GM18861 (cell line): ENCODE results near the gene CLEC7A.

ENCODE experiments used
- ATAC-seq: cut with Tn5 transposase; IDR thresholded peaks from one replicate; pipeline ENCODE4 v1.9.1; 2021; ENCODE audit not compliant: unreplicated experiment

Gene CLEC7A

GRCh38 chr12:10097521-10097920 is 32.5 kb downstream of the CLEC7A start:
- ATAC-seq = no peak

DNA sequence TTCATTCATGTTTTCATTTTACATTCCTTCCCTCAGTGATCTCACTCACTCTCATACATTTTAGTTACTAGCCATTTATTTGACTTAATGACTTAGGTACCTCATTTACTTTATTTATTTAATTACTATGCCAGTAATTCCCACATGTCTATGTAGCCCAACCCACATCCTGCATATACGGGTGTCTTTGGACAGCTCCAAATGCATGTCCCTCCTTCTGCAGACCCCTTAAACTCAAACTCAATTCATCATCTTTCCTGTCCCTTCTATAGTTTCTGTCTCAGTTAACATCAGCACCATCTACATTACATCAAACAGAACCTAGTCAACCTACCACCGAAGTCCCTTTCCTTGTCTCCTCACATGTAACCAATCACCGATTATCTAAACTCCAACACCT is 34.0 kb downstream of the CLEC7A start:
- ATAC-seq = no peak

GRCh38 chr12:10094646-10095395 is 35.2 kb downstream of the CLEC7A start:
- no peak for ATAC-seq

- no peak for ATAC-seq
Measured at GRCh38 chr12:10088955-10089900, 40.8 kb downstream of the CLEC7A start.

DNA sequence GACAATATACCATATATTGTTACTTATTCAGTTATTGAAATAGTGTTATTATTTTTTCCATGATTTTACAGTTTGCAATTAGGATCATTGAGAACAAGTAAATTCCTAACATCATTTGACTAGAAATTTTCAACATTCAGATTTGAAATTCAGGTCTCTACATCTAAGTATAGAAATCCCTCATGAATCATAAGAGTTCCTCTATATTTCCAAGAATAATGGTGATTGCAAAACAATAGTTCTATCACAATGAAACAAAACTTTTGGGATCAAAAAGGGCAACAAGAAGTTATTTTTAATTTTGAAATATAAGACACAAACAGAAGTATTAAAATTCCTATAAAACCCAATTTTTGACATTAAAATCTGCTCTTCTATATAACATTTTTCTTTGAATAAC is 42.0 kb downstream of the CLEC7A start:
- no peak for ATAC-seq

- ATAC-seq = no peak
Measured at GRCh38 chr12:10086387-10086786, 43.6 kb downstream of the CLEC7A start.

DNA sequence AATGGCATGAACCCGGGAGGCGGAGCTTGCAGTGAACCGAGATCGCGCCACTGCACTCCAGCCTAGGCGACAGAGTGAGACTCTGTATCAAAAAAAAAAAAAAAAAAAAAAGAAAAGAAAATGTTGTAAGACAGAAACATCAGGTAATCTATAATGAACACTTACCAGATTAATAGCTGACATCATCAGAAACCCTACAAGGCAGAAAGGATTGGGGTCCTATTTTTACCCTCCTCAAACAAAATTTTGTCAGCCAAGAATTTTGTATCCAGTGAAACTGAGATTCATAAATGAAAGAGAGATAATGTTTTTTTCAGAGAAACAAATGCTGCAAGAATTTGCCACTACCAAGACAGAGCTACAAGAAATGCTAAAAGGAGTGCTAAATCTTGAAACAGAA is 45.3 kb downstream of the CLEC7A start:
- ATAC-seq = no peak

- ATAC-seq = no peak
Measured at GRCh38 chr12:10082117-10082874, 47.7 kb downstream of the CLEC7A start.

- ATAC-seq = no peak
Measured at GRCh38 chr12:10075451-10075850, 54.5 kb downstream of the CLEC7A start.

- no peak for ATAC-seq
Measured at GRCh38 chr12:10073261-10073660, 56.7 kb downstream of the CLEC7A start.

- no peak for ATAC-seq
Measured at GRCh38 chr12:10072131-10072530, 57.9 kb downstream of the CLEC7A start.

DNA sequence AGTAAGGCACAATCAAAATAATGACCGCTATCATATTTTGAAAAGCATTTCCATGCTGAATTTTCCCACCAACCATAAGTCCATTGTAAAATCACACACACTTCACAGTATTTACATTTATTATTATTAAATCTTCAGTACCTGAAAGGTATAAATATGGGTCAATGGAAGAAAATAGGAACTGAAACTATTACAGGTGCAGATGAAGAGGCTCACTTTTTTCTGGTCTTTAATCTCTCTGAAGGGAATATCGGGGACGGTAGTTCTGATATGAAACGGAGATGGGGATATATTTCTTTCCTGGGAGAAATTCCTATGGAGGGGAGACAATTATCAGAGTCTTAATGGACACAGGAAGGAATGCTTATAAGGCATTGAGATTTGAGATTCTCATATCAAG is 59.6 kb downstream of the CLEC7A start:
- ATAC-seq = no peak

DNA sequence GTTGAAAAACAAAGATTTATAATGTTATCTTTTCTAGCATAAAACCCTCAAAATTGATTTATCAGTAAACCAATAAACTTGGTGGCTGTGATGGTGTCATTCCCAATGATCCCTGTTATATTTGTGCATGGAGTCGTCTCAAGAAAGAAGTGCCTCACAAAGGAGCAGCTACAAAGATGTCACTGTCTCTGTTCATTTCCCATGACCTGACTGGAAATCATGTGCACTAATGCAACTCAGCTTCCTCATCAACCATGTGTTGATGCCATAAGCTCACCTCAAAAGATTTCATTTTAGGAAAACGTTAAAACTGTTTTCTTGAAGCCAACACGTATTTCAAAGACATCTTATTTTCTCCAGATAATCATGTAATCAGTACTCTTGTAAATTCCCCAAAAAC is 60.0 kb downstream of the CLEC7A start:
- no peak for ATAC-seq

GRCh38 chr12:10069099-10069498 is 60.9 kb downstream of the CLEC7A start:
- no peak for ATAC-seq

DNA sequence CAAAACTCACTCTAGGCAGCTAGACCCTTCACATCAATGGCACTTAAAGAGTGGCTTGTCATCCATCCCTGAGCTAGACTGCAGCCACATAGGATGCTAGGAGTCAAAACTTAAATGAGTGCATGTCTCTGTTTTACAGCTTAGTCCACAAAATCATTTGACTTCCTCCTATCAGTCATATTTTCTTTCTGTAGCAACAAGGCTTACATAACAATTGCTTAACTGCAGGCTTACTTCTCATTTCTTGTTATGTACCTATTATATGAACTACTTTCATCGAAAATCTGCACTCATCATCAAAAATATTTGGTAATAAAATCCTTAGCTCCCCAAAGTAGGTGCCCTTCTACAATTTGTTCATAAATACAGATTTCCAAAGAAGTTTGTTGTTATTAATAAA is 61.4 kb downstream of the CLEC7A start:
- ATAC-seq = no peak

GRCh38 chr12:10067942-10068341 is 62.1 kb downstream of the CLEC7A start:
- no peak for ATAC-seq

DNA sequence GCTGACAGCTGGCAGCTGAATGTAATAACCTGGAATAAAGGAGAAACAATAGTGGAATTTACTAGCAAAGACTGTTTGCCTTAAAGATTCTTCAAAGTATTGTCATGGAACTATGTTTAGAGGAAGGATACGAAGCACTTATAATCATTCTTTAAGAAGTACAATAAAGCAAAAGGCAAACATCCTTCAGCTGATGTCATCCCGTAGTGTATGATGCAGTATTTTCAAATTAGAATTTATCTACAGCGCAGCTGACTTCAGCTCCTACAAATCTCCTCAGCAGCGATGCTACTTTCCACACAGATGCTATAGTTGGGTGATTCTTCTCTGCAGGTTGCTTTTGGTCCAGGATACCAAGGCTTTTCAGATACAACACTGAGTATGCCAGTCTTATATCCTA is 62.7 kb downstream of the CLEC7A start:
- no peak for ATAC-seq
